Activated naive CD8-positive, alpha-beta T cell treated with anti-CD3 and anti-CD28 coated beads for 36 hours (primary cell): ENCODE measurements around the gene DEAF1. TPM values are rescaled to one million over a fixed set of nuclear protein-coding genes. Genes with fewer than 3 reads are reported as not detected.
A peak's percentile ranks its signal among the peaks of the same experiment; 100 is the strongest.

Experiments
- DNase-seq: peaks from one replicate; pipeline ENCODE4 v3.0.0; 2021
- H3K27ac Mint-ChIP-seq: one replicate; pipeline ENCODE4 v1.8.0; 2022; ENCODE audit warnings: mild to moderate bottlenecking, moderate library complexity, mixed read lengths
- H3K27me3 Mint-ChIP-seq: one replicate; pipeline ENCODE4 v1.8.0; 2022; ENCODE audit warnings: mild to moderate bottlenecking, mixed read lengths
- H3K36me3 Mint-ChIP-seq: one replicate; pipeline ENCODE4 v1.8.0; 2021; ENCODE audit warnings: mild to moderate bottlenecking, mixed read lengths
- H3K4me1 Mint-ChIP-seq: one replicate; pipeline ENCODE4 v1.8.0; 2021; ENCODE audit warnings: mixed read lengths
- H3K4me3 Mint-ChIP-seq: one replicate; pipeline ENCODE4 v1.8.0; 2022; ENCODE audit warnings: mild to moderate bottlenecking, moderate library complexity, mixed read lengths
- H3K9me3 Mint-ChIP-seq: one replicate; pipeline ENCODE4 v1.8.0; 2022; ENCODE audit warnings: mixed read lengths
- total RNA-seq, 2 experiments: library from RNA; stranded (reverse); gene quantifications; one replicate each; pipeline ENCODE4 v1.2.3, GENCODE V29; 2021

DEAF1 gene
- total RNA-seq, 2 experiments from 2014 or later = 46.1 to 49.7 TPM

DNA sequence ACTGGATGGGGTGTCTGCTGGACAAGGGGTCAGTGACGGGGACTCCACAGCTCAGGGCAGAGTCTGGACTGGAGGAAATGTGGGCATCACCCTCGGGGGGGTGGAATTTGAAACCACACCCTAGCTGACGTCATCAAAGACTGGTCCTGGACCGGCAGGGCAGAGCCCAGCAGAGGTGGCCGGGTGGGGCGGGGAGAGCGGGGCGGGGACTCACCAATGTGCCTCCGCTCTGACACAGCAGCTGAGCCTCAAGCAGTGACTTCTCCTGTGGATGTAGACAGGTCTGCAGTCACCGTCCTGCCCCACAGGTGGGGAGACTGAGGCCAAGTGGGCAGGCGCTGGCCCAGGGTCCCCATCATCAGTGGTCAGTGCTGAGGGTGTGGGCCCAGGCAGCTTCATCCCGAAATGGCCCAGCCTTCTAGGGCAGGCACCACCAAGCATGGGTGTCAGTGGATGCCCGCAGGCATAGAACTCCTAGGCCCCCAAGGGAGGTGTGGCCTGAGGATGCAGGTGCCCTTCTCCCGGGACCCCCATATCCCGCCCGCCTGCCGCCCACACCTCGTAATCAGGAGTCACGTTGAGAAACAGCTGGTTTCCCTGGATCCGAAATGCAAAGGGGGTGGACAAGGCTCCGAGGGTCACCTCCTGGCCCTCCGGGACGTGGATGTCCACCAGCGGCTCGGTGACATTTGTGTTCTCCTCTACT, 70.9 kb downstream of the DEAF1 start:
- DNase-seq = no peak

DNA sequence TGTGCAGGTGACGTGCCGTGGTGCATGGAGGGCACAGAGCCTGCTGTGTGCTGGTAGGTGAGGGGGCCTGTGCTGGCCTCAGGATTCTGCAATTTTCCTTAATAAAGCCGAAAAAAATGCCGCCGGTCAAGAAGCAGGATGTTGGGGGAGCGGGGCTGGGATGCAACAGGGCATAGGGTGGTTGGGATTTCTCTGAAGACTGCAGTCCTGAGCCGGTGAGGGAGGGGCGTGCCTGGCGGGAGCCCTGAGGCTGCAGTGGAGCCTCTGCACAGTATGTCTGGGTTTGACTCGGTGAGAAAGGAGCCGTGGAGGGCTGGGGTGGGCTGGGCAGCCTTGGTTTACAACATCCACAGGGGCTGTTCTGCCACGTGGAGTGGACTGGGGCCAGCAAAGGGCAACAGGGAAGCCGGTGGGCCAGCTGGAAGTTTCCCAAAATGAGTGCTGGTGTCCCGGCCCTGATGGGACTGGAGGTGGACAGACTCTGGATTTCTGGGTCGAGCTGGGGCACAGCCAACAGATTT, 71.6 kb downstream of the DEAF1 start:
- peaks cover 3% of the 10 kb centered on the region for H3K36me3 Mint-ChIP-seq
- no peak overlapping the region for H3K27ac Mint-ChIP-seq

More for the DNA sequence above, 70.9 kb downstream of the DEAF1 start:
- H3K9me3 Mint-ChIP-seq = no peaks in the 10 kb centered on the region
- peaks cover 24% of the 10 kb centered on the region for H3K27me3 Mint-ChIP-seq
- H3K36me3 Mint-ChIP-seq = peaks cover 4% of the 10 kb centered on the region
- peaks cover 15% of the 10 kb centered on the region for H3K4me1 Mint-ChIP-seq
- H3K4me3 Mint-ChIP-seq = no peak overlapping the region
- no peak overlapping the region for H3K27ac Mint-ChIP-seq

DNA sequence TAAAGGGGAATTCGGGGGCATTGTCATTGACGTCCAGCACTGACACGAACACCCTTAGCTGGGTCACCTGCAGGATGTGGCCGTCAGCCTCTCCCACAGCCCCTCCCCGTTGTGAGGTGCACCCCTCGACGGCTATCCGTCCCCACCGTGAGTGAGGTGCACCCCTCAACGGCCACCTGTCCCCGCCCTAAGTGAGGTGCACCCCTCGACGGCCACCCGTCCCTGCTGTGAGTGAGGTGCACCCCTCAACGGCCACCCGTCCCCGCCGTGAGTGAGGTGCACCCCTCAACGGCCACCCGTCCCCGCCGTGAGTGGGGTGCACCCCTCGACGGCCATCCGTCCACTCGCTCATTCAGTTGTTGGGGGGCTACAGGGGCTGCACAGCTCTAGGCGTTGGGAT, 73.2 kb downstream of the DEAF1 start:
- peaks cover 1% of the 10 kb centered on the region for H3K36me3 Mint-ChIP-seq
- H3K4me3 Mint-ChIP-seq = no peak overlapping the region
- no peaks in the 10 kb centered on the region for H3K9me3 Mint-ChIP-seq
- H3K4me1 Mint-ChIP-seq = no peaks in the 10 kb centered on the region
- no peak overlapping the region for H3K27ac Mint-ChIP-seq
- H3K27me3 Mint-ChIP-seq = peaks cover 8% of the 10 kb centered on the region
- no peak for DNase-seq

More for the DNA sequence above, 71.6 kb downstream of the DEAF1 start:
- DNase-seq = no peak
- Mint-ChIP-seq H3K27me3 (peaks cover 18% of the 10 kb centered on the region), H3K4me3 (no peak overlapping the region), H3K4me1 (peaks cover 8% of the 10 kb centered on the region), H3K9me3 (no peaks in the 10 kb centered on the region)

DNA sequence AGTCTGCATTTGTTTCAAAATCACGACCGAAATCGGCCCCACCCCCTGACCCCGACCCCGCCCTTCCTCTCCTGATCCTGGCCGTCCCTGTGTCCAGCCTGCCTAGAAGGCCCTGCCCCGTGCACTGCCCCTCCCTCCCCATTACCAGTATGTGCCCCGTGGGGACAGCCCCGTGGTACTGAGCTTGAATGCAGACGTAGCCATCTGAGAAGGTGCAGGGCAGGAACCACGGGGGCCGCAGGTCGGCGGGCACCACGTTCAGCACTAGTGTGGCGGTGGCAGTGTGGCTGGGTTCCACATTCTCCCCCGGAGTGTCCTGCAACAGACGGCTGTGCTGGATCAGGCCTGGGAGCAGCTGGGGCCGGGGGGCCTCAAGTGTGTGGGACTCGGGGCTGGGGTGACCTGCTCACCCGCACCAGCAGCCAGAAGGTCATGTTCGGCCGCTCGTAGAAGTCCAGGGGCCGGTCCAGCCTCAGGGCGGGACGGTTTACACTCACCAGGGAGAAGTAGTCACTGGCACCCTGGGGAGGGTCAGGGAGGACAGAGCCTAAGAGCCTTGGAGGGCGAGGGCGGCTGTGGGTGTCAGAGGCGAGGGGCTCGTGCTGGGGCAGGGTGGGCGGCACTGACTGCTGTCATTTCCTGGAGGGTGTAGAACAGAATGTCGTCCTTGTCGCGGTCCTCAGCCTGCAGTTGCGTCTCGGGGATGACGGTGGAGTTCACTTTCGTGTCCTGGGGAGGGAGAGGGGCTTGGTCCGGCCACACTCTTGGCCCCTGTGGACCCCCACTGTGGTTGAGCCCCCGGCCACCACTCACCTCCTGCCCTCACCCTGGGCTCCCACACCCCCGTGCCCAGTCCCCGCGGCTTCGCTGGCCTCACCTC, 73.8 kb downstream of the DEAF1 start:
- Mint-ChIP-seq H3K27ac (no peak overlapping the region), H3K9me3 (no peaks in the 10 kb centered on the region), H3K4me1 (no peaks in the 10 kb centered on the region), H3K27me3 (peaks cover 4% of the 10 kb centered on the region), H3K4me3 (no peak overlapping the region), H3K36me3 (peaks cover 4% of the 10 kb centered on the region)
- no peak for DNase-seq

DNA sequence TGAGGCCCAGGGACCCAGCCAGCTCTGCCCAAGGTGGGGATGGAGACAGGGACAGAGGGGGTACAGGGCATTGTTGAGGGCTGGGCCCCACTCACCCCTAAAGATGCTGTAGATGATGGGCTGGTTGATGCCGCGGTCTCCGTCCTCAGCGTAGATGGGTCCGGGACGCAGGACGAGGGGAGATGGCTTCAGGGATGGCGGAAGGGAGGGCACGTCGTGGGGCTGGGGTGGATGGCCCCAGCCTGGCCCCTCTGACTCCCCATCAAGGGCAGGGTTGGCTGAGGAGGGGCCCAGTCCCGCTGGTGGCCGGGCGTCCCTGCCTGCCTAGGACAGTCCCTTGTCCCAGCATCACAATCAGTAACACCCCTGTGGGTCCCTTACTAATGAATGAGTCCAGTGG, 74.8 kb downstream of the DEAF1 start:
- peaks cover 4% of the 10 kb centered on the region for H3K36me3 Mint-ChIP-seq
- no peak for DNase-seq
- H3K4me1 Mint-ChIP-seq = peaks cover 2% of the 10 kb centered on the region
- H3K4me3 Mint-ChIP-seq = no peak overlapping the region
- H3K27me3 Mint-ChIP-seq = peaks cover 3% of the 10 kb centered on the region
- H3K27ac Mint-ChIP-seq = no peak overlapping the region
- no peaks in the 10 kb centered on the region for H3K9me3 Mint-ChIP-seq

DNA sequence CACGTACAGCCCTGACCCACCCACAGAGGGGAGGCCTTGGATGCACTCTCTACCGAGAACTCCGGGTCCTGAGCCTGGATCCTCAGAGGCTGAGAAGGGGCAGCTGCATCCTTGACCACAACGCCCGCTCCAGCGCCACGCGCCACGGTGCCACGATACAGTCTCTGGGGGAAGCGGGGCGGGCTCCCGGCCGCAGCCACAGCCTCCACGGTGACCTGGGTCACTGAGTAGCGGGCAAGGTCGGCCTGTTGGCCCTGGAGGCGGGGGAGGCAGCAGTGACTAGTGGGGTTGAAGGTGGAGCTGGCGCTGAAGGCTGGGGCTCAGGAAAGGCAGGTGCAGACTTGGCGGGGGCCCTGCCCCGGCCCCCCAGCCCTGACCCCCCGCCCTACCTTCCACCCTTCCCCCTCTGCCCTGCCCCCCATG, 75.4 kb downstream of the DEAF1 start:
- DNase-seq = no peak
- H3K9me3 Mint-ChIP-seq = no peaks in the 10 kb centered on the region
- peaks cover 2% of the 10 kb centered on the region for H3K4me1 Mint-ChIP-seq
- no peak overlapping the region for H3K27ac Mint-ChIP-seq
- H3K27me3 Mint-ChIP-seq = no peaks in the 10 kb centered on the region
- no peak overlapping the region for H3K4me3 Mint-ChIP-seq
- H3K36me3 Mint-ChIP-seq = peaks cover 4% of the 10 kb centered on the region

DNA sequence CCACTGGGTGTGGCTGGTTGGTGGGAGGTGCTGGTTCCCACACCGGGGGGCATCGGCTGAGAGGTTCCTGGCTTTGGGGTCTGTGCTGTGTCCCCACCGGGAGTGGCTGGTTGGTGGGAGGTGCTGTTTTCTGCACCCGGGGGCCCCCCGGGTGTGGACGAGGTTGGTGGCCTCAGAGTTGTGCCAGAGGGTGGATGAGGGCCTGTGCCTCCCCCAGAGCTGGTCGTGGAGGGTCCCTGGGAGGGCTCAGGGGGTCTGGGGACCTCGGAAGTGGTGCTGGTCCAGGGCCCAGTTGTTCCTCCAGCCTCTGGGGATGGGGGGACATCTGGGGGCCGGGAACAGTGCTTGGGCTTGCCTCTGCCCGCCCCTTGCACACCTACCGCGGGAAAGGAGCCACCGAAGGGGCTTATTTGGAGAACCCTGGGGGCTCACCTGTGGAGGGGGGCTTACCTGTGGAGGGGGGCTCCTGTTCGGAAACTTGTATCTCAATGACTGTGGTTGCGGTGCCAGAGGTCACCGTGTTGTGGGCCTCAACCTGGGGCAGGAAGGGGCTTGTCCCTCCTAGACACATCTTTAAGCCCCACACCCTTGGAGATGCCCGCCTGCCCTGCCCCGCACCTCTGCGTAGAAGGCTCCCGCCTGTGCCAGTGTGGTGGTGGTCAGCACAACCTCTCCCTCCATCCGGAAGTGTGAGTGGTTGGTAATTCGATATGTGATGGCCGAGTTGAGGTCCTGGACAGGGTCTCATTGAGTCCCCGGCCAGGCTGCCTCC, 76.0 kb downstream of the DEAF1 start:
- no peak overlapping the region for H3K27ac Mint-ChIP-seq
- no peaks in the 10 kb centered on the region for H3K27me3 Mint-ChIP-seq
- peaks cover 7% of the 10 kb centered on the region for H3K4me1 Mint-ChIP-seq
- DNase-seq = no peak
- H3K9me3 Mint-ChIP-seq = no peaks in the 10 kb centered on the region
- H3K4me3 Mint-ChIP-seq = no peak overlapping the region
- peaks cover 10% of the 10 kb centered on the region for H3K36me3 Mint-ChIP-seq

DNA sequence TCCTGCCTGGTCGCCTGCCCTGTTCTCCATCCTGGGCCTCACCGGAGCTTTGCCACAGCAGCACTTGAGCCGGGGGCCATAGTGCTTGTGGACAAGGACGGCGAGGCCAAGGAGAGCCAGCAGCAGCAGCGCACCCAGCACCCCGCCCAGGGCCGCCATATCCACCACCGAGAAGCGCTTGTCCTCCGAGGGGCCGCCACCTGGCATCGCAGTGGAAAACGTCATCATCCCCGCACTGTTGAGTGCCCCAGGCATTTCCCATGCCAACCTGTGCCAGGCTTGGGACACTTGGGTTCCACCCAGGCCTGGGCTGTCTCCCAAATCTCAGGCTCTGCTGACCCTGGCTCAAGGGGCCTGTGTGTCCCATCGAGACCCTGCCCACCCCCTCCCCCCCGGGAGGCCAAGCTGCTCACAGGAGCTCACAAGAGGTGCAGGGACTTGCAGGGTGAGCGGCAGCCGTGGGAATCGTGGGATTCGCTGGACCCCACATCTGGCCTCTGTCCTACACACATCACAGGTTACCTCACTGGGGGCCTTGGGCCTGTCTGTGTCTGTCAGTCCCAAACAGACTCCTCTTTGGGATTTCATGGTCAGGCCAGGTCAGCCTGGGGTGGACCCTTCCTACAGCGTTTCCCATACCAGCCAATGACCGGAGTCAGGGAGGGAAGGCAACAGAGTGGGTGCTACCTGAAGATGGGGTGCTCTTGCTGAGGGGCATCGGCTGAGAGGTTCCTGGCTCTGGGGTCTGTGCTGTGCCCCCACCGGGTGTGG, 76.9 kb downstream of the DEAF1 start:
- Mint-ChIP-seq H3K27me3 (no peaks in the 10 kb centered on the region), H3K4me3 (no peak overlapping the region), H3K9me3 (no peaks in the 10 kb centered on the region), H3K36me3 (peaks cover 10% of the 10 kb centered on the region), H3K27ac (no peak overlapping the region), H3K4me1 (peaks cover 10% of the 10 kb centered on the region)
- DNase-seq = no peak

DNA sequence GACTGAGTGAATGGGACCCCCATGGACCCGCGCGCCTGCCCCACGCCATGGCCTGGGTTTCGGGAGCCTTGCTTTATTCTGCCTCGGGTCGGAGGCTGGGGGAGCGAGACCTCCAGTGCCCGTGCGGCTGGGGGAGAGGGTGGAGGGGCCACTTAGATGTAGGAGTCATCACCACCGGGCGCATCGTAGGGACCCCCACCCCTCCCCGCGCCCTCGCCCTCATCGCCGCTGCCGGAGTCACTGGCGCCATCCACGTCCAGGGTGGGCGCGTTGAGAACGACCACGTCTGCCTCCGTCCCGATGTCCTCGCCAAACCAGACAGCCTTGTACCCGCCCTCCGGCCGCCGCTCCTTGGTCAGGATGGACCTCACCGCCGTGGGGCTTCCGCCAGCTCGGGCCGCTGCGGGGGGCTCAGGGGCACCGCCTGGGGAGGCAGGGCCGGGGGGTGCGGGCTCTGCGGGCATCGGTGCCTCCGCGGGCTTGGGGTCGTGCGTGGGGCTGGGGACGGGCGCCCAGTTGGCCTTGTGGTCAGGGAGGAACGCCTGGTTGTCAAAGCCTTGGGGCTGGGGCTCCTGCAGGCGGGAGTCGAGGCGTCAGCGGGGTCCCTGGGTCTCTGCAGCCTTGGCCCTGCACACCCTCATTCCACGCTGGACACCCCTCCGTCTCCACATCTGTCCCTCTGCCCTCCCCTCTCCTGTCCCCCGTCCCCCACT, 77.7 kb downstream of the DEAF1 start:
- Mint-ChIP-seq H3K9me3 (no peaks in the 10 kb centered on the region), H3K27ac (no peak overlapping the region), H3K27me3 (no peaks in the 10 kb centered on the region), H3K4me3 (no peak overlapping the region), H3K4me1 (peaks cover 10% of the 10 kb centered on the region), H3K36me3 (peaks cover 10% of the 10 kb centered on the region)
- no peak for DNase-seq

DNA sequence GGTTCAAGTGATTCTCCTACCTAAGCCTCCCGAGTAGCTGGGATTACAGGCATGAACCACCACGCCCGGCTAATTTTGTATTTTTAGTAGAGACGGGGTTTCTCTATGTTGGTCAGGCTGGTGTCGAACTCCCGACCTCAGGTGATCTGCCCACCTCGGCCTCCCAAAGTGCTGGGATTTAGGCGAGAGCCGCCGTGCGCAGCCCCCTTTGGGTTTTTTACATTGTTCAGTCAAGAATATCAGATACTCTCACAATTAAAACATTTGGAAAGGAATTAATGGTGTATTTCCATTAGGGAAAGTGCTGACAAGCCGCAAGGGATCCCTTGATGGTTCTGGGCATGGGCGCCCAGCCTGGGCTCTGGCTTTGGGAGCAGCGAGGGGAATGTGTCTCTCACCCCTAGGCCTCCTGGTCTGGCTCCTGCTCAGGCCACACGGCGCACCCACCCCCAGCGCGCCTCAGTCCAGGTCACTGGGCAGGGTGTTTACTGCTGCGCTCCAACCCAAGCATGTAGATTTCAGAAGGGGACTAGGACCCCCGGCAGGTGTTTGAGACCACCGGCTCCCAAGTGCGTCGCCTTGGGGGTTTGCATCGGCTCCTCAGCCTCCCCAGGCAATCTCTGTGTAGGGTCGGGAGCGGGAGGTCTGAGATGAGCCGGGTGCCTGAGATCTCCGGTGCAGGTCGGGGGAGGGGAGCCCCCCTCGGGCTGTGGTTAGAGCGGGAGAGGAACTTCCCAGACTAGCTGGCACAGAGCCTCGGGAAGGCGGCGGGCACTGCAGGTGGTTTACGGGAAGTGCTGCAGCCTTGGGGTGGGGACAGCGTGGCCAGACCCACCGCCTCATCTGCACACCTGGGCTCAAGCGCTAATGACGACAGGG, 78.5 kb downstream of the DEAF1 start:
- peak overlapping the region; percentile 85 for H3K4me3 Mint-ChIP-seq
- peak overlapping the region; percentile 94 for H3K27ac Mint-ChIP-seq
- peaks cover 10% of the 10 kb centered on the region for H3K36me3 Mint-ChIP-seq
- H3K27me3 Mint-ChIP-seq = no peaks in the 10 kb centered on the region
- peaks cover 10% of the 10 kb centered on the region for H3K4me1 Mint-ChIP-seq
- no peak for DNase-seq
- H3K9me3 Mint-ChIP-seq = no peaks in the 10 kb centered on the region

DNA sequence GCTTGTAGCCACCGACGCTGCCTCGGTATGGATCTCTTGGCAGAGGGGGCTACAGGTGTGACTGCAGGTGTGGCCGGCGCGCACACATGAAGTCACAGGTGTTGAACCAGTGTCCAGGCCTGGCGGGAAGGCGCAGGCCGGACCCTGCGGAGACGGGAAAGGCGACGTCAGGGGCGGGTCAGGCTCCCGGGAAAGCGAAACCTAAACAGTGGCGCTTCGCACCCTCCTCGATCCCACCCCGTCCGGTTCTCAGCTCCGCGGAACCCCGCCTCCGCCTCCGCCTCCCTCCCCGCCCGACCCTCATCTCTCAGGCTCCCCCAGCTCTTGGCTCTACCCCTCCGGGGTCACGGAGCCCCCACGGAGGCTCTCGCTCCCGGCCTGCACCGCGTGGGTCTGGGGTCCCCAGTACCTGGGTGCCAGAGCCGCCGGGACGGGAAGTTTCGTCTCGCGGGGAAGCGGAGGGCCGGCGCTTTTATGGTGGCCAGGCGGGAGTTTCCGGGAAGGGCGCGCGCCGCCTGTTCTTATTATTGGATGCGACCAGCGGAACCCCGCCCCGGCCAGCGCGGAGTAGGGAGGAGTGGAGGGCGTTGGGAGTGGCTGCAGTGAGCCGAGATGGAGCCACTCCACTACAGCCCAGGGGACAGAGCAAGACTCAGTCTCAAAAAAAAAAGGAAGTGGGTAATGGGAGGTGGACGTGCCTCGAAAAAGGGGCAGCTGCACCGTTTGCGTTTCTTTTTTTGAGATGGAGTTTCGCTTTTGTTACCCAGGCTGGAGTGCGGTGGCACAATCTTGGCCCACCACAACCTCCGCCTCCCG, 79.3 kb downstream of the DEAF1 start, which contains the start of gene IRF7:
TSS of gene IRF7 (minus strand) at position 447 of the 816 bp plus-strand sequence. CDS start 586 bp downstream, outside the sequence.
- peak within 1 kb of the TSS; percentile 94 for H3K27ac Mint-ChIP-seq
- peaks cover 10% of the 10 kb centered on the region for H3K4me1 Mint-ChIP-seq
- peak within 1 kb of the TSS; percentile 85 for H3K4me3 Mint-ChIP-seq
- peaks cover 13% of the 10 kb centered on the region for H3K36me3 Mint-ChIP-seq
- DNase-seq = peak; percentile 87
- no peaks in the 10 kb centered on the region for H3K27me3 Mint-ChIP-seq
- no peaks in the 10 kb centered on the region for H3K9me3 Mint-ChIP-seq
